ENCODE data around the gene CCDC192. TPM values are rescaled to one million over a fixed set of nuclear protein-coding genes. Genes with fewer than 3 reads are reported as not detected.

CCDC192 gene
- total RNA-seq, 2 donors from 2014 or later = not detected

GRCh38 chr5:127981498-127981897 is 278.3 kb downstream of the CCDC192 start:
- DNase-seq (no peak), ATAC-seq (no peak)
- intact Hi-C loops (cut with DNase I, micrococcal nuclease) = no loop called here

- ATAC-seq = no peak
- DNase-seq = no peak
- intact Hi-C loops (cut with DNase I, micrococcal nuclease) = no loop called here
Measured at GRCh38 chr5:127985811-127986325, 282.7 kb downstream of the CCDC192 start.

GRCh38 chr5:127987354-127988145 is 284.4 kb downstream of the CCDC192 start:
- intact Hi-C loops (cut with DNase I, micrococcal nuclease) = no loop called here
- ATAC-seq = no peak
- DNase-seq = no peak

GRCh38 chr5:127988146-127988760 is 285.1 kb downstream of the CCDC192 start:
- ATAC-seq = no peak

More at GRCh38 chr5:127988146-127988760, 285.1 kb downstream of the CCDC192 start:
- no peak for DNase-seq
- intact Hi-C loops (cut with DNase I, micrococcal nuclease) = no loop called here

Other genes starting within 250 kb of the CCDC192 start
- gene PRRC1, start 185.8 kb upstream of the CCDC192 start, total RNA-seq = 10 to 100 TPM; 65.4 to 77.7 TPM
- gene CTXN3, start 54.3 kb upstream of the CCDC192 start, total RNA-seq = not detected